ENCODE measurements around the gene PCDH15. TPM values are rescaled to one million over a fixed set of nuclear protein-coding genes. Genes with fewer than 3 reads are reported as not detected.

Gene PCDH15
- total and polyA plus RNA-seq, 9 of the 15 experiments (the other 6 are each of a cell fraction or from before 2014, with no cell fraction given): not detected

- no peak for TF ChIP-seq REST (IDR thresholded peaks at IDR 0.05; ENCODE audit: borderline replicate concordance)
- no peak for TF ChIP-seq REST (CRISPR knock-in tag; IDR thresholded peaks at IDR 0.05; ENCODE audit: low read depth)
- no peak for TF ChIP-seq POU5F1 (IDR thresholded peaks at IDR 0.05; ENCODE audit: borderline replicate concordance, low read depth, low read length, partially characterized antibody)
These were observed 914.4 kb downstream of the PCDH15 start (continued) for GRCh38 chr10:53886325-53887300.

Measured in K562 (cell line).